ENCODE results near the gene MAGOHB. TPM values are rescaled to one million over a fixed set of nuclear protein-coding genes. Genes with fewer than 3 reads are reported as not detected.
"Not testable (repeated sequence)": the region's sequence is repeated elsewhere in the genome, so short reads cannot be mapped to it uniquely, and the experiment has no call there.

MAGOHB gene
- 21.7 and 31.1 TPM in 2 replicates for total RNA-seq

DNA sequence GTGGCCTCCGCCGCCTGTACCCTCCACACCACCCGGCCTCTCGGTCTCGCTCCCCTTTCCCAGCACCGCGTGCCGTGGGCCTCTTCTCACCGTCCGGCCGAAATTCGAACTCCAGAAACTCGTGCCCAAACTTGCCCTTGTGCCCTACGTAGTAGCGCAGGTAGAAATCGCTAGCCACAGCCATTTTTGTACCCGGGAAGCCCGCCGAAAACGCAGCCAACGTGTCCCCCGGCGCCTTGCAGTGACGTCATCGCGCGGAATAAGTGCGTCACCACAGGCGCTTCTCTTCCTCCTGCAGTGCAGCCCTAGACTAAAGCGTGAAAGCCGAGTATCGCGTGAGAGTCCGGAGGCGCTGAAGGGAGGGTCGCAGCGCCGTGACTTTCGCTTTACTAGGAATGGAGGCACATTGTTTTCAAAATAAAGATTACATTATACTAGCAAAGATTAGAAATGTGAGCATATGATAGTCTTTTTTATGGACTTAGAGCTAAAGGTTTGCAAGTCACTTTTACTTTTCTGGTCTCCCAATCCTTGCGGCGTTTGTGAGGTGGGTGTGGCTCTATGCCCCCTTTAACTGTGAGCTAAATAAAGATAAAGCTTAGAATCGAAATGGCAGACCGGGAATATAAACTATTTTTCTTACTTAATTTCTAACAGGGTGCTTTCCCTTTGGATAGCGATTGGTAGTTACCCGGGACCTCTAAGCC, at the start of gene MAGOHB:
Gene MAGOHB, minus strand, starts transcription at position 261 of the 707 bp plus-strand sequence. Its CDS starts 77 bp downstream, at position 184.
- no peaks in the 10 kb centered on the region for H3K27me3 ChIP-seq (ENCODE audit: control insufficient read depth, insufficient read depth, low read length)
- no peaks in the 10 kb centered on the region for H3K36me3 ChIP-seq (ENCODE audit: control insufficient read depth, insufficient read depth, low read length)
- DNase-seq (ENCODE audit: low read depth): peak; percentile 79
- peak within 1 kb of the TSS; percentile 84 for H3K4me3 ChIP-seq (ENCODE audit: low read depth, low read length)
- TF ChIP-seq, protein P1, sequence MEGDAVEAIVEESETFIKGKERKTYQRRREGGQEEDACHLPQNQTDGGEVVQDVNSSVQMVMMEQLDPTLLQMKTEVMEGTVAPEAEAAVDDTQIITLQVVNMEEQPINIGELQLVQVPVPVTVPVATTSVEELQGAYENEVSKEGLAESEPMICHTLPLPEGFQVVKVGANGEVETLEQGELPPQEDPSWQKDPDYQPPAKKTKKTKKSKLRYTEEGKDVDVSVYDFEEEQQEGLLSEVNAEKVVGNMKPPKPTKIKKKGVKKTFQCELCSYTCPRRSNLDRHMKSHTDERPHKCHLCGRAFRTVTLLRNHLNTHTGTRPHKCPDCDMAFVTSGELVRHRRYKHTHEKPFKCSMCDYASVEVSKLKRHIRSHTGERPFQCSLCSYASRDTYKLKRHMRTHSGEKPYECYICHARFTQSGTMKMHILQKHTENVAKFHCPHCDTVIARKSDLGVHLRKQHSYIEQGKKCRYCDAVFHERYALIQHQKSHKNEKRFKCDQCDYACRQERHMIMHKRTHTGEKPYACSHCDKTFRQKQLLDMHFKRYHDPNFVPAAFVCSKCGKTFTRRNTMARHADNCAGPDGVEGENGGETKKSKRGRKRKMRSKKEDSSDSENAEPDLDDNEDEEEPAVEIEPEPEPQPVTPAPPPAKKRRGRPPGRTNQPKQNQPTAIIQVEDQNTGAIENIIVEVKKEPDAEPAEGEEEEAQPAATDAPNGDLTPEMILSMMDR (IDR thresholded peaks at IDR 0.05; ENCODE audit: insufficient read depth, low read length, poor library complexity, severe bottlenecking): no peak

DNA sequence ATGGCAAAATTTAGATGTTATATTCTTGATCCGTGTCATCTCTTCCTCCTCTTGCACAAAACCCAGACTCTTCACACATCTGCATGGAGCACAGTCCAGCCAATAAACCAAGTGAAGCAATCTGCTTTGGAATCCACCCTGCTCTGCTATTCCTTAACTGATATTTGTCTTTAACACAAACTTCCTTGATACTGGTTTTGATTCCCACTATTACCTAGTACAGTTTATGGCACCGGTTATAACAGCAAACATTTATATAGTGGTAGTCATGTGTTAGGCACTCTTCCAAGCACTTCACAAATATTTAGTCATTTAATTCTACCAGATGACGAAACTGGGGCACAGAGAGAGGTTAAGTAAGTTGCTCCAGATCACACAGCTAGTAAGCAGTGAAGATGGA, 47.9 kb upstream of the MAGOHB start:
- no peak overlapping the region for H3K4me3 ChIP-seq (ENCODE audit: low read depth, low read length)
- H3K36me3 ChIP-seq (ENCODE audit: control insufficient read depth, insufficient read depth, low read length): no peaks in the 10 kb centered on the region
- no peaks in the 10 kb centered on the region for H3K27me3 ChIP-seq (ENCODE audit: control insufficient read depth, insufficient read depth, low read length)
- TF ChIP-seq, protein P1 (IDR thresholded peaks at IDR 0.05; ENCODE audit: insufficient read depth, low read length, poor library complexity, severe bottlenecking): no peak
- no peak for DNase-seq (ENCODE audit: low read depth)

DNA sequence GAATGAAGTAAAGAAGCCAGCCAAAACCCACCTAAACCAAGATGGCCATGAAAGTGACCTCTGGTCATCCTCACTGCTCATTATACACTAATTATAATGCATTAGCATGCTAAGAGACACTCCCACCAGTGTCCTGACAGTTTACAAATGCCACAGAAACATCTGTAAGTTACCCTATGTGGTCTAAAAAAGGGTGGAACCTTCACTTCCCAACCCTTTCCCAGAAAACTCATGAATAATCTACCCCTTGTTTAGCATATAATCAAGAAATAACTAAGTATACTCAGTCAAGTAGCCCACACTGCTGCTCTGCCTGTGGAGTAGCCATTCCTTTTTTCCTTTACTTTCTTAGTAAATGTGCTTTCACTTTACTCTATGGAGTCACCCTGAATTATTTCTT, 40.6 kb upstream of the MAGOHB start:
- TF ChIP-seq, protein P1 (IDR thresholded peaks at IDR 0.05; ENCODE audit: insufficient read depth, low read length, poor library complexity, severe bottlenecking): no peak
- Histone ChIP-seq H3K4me3 (ENCODE audit: low read depth, low read length) (no peak overlapping the region), H3K27me3 (ENCODE audit: control insufficient read depth, insufficient read depth, low read length) (no peaks in the 10 kb centered on the region), H3K36me3 (ENCODE audit: control insufficient read depth, insufficient read depth, low read length) (no peaks in the 10 kb centered on the region)
- DNase-seq (ENCODE audit: low read depth): no peak

DNA sequence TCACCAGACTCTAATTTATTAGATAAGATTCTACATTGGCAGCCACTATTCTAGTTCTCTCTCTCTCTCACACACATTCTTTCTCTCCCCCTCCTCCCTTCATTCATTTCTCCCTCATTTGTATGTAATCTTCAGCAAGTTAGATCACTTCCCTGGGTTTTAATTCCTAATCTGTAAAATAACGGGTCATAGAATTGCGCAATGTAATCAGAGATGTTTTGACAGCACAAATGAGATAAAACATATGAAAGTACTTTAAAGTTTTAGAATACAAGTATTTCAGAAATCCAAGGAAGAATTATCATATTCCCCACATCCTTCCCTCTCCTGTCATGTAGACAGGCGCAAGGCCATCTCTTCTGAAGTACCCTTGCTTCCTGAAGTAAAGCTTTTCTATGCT, 38.8 kb upstream of the MAGOHB start:
- no peaks in the 10 kb centered on the region for H3K36me3 ChIP-seq (ENCODE audit: control insufficient read depth, insufficient read depth, low read length)
- no peaks in the 10 kb centered on the region for H3K27me3 ChIP-seq (ENCODE audit: control insufficient read depth, insufficient read depth, low read length)
- TF ChIP-seq, protein P1 (IDR thresholded peaks at IDR 0.05; ENCODE audit: insufficient read depth, low read length, poor library complexity, severe bottlenecking): no peak
- no peak for DNase-seq (ENCODE audit: low read depth)
- no peak overlapping the region for H3K4me3 ChIP-seq (ENCODE audit: low read depth, low read length)

DNA sequence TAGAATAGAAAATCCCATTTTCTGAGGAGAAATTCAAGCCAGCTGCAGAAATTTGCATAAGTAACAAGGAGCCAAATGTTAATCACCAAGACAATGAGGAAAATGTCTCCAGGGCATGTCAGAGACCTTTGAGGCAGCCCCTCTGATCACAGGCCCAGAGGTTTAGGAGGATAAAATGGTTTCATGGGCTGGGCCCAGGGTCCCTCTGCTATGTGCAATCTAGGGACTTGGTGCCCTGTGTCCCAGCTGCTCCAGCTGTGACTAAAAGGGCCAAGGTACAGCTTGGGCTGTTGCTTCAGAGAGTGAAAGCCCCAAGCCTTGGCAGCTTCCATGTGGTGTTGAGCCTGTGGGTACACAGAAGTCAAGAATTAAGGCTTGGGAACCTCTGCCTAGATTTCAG, 33.2 kb upstream of the MAGOHB start:
- H3K36me3 ChIP-seq (ENCODE audit: control insufficient read depth, insufficient read depth, low read length); H3K27me3 ChIP-seq (ENCODE audit: control insufficient read depth, insufficient read depth, low read length); DNase-seq (ENCODE audit: low read depth); H3K4me3 ChIP-seq (ENCODE audit: low read depth, low read length): not testable (repeated sequence)

DNA sequence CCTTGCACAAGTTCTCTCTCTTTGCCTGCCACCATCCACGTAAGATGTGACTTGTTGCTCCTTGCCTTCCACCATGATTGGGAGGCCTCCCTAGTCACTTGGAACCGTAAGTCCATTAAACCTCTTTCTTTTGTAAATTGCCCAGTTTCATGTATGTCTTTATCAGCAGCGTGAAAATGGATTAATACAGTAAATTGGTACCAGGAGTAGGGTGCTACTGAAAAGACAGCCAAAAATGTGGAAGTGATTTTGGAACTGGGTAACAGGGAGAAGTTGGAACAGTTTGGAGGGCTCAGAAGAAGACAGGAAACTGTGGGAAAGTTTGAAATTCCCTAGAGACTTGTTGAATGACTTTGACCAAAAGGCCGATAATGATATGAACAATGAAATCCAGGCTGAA, 32.5 kb upstream of the MAGOHB start:
- TF ChIP-seq, protein P1 (IDR thresholded peaks at IDR 0.05; ENCODE audit: insufficient read depth, low read length, poor library complexity, severe bottlenecking): no peak
- DNase-seq (ENCODE audit: low read depth): no peak
- H3K36me3 ChIP-seq (ENCODE audit: control insufficient read depth, insufficient read depth, low read length): no peaks in the 10 kb centered on the region
- no peak overlapping the region for H3K4me3 ChIP-seq (ENCODE audit: low read depth, low read length)
- no peaks in the 10 kb centered on the region for H3K27me3 ChIP-seq (ENCODE audit: control insufficient read depth, insufficient read depth, low read length)
